ENCODE results near the gene C13orf46. TPM values are rescaled to one million over a fixed set of nuclear protein-coding genes. Genes with fewer than 3 reads are reported as not detected.

C13orf46 gene
- total and polyA plus RNA-seq, 2 experiments from 2014 or later = 0.20 to 0.23 TPM

GRCh38 chr13:113965383-113965874, 8.4 kb downstream of the C13orf46 start:
- H3K9me2 ChIP-seq (replicated peaks; ENCODE audit: insufficient read depth) = no peaks in the 10 kb centered on the region
- H3K27ac ChIP-seq = no peak overlapping the region
- H3K27me3 ChIP-seq = no peaks in the 10 kb centered on the region
- no peaks in the 10 kb centered on the region for H3K9me3 ChIP-seq (ENCODE audit: low read depth)
- H4K20me1 ChIP-seq (ENCODE audit: insufficient read depth, poor library complexity, severe bottlenecking) = no peaks in the 10 kb centered on the region
- WGBS (ENCODE audit: low lambda C conversion rate, missing lambda C conversion rate) = 96% methylated on average over 2 of the region's 2 CpGs
- no peak for DNase-seq (ENCODE audit: low spot score)
- H3K4me1 ChIP-seq (ENCODE audit: insufficient read depth) = no peaks in the 10 kb centered on the region
- no peaks in the 10 kb centered on the region for H3K36me3 ChIP-seq (replicated peaks; ENCODE audit: insufficient read depth, low read depth)
- TF ChIP-seq EZH2 (IDR thresholded peaks at IDR 0.05; ENCODE audit: borderline replicate concordance) (no peak), EZH2phosphoT487 (IDR thresholded peaks at IDR 0.05; ENCODE audit: low read depth, severe bottlenecking, unreplicated experiment) (no peak), CTCF (IDR thresholded peaks at IDR 0.05; ENCODE audit: poor library complexity) (no peak)
- no peak overlapping the region for H3K4me2 ChIP-seq
- no peak overlapping the region for H2AFZ ChIP-seq
- no peak overlapping the region for H3K4me3 ChIP-seq
- H3K79me2 ChIP-seq = no peaks in the 10 kb centered on the region

GRCh38 chr13:113964251-113964995, 9.5 kb downstream of the C13orf46 start:
- no peak overlapping the region for H2AFZ ChIP-seq
- no peaks in the 10 kb centered on the region for H4K20me1 ChIP-seq (ENCODE audit: insufficient read depth, poor library complexity, severe bottlenecking)
- no peaks in the 10 kb centered on the region for H3K27me3 ChIP-seq
- no peaks in the 10 kb centered on the region for H3K9me2 ChIP-seq (replicated peaks; ENCODE audit: insufficient read depth)
- H3K79me2 ChIP-seq = no peaks in the 10 kb centered on the region
- no peaks in the 10 kb centered on the region for H3K9me3 ChIP-seq (ENCODE audit: low read depth)
- no peak overlapping the region for H3K4me3 ChIP-seq
- no peak overlapping the region for H3K4me2 ChIP-seq
- no peak overlapping the region for H3K27ac ChIP-seq
- 87% methylated on average over 21 of the region's 21 CpGs for WGBS (ENCODE audit: low lambda C conversion rate, missing lambda C conversion rate)
- no peak for DNase-seq (ENCODE audit: low spot score)
- no peak for TF ChIP-seq EZH2 (IDR thresholded peaks at IDR 0.05; ENCODE audit: borderline replicate concordance)
- H3K4me1 ChIP-seq (ENCODE audit: insufficient read depth) = no peaks in the 10 kb centered on the region
- H3K36me3 ChIP-seq (replicated peaks; ENCODE audit: insufficient read depth, low read depth) = no peaks in the 10 kb centered on the region

- no peaks in the 10 kb centered on the region for H3K4me1 ChIP-seq (ENCODE audit: insufficient read depth)
- no peak overlapping the region for H3K4me3 ChIP-seq
- TF ChIP-seq CTCF (IDR thresholded peaks at IDR 0.05; ENCODE audit: poor library complexity) (no peak), EZH2phosphoT487 (IDR thresholded peaks at IDR 0.05; ENCODE audit: low read depth, severe bottlenecking, unreplicated experiment) (no peak), EZH2 (IDR thresholded peaks at IDR 0.05; ENCODE audit: borderline replicate concordance) (no peak)
- no peak overlapping the region for H3K27ac ChIP-seq
- no peaks in the 10 kb centered on the region for H4K20me1 ChIP-seq (ENCODE audit: insufficient read depth, poor library complexity, severe bottlenecking)
- no peaks in the 10 kb centered on the region for H3K9me3 ChIP-seq (ENCODE audit: low read depth)
- no peaks in the 10 kb centered on the region for H3K36me3 ChIP-seq (replicated peaks; ENCODE audit: insufficient read depth, low read depth)
- no peaks in the 10 kb centered on the region for H3K79me2 ChIP-seq
- H3K4me2 ChIP-seq = no peak overlapping the region
- H3K27me3 ChIP-seq = no peaks in the 10 kb centered on the region
- H2AFZ ChIP-seq = no peak overlapping the region
- WGBS (ENCODE audit: low lambda C conversion rate, missing lambda C conversion rate) = 87% methylated on average over 7 of the region's 16 CpGs
- no peak for DNase-seq (ENCODE audit: low spot score)
- no peaks in the 10 kb centered on the region for H3K9me2 ChIP-seq (replicated peaks; ENCODE audit: insufficient read depth)
Observed at GRCh38 chr13:113963376-113963775, 10.5 kb downstream of the C13orf46 start.

GRCh38 chr13:113962975-113963374, 10.9 kb downstream of the C13orf46 start:
- no peak overlapping the region for H3K27ac ChIP-seq
- no peak for TF ChIP-seq EZH2phosphoT487 (IDR thresholded peaks at IDR 0.05; ENCODE audit: low read depth, severe bottlenecking, unreplicated experiment)
- TF ChIP-seq EZH2 (IDR thresholded peaks at IDR 0.05; ENCODE audit: borderline replicate concordance) = no peak
- no peak for TF ChIP-seq CTCF (IDR thresholded peaks at IDR 0.05; ENCODE audit: poor library complexity)
- 92% methylated on average over 7 of the region's 17 CpGs for WGBS (ENCODE audit: low lambda C conversion rate, missing lambda C conversion rate)

More at GRCh38 chr13:113962975-113963374, 10.9 kb downstream of the C13orf46 start:
- H3K4me2 ChIP-seq = no peak overlapping the region
- DNase-seq (ENCODE audit: low spot score) = no peak
- no peaks in the 10 kb centered on the region for H4K20me1 ChIP-seq (ENCODE audit: insufficient read depth, poor library complexity, severe bottlenecking)
- H3K36me3 ChIP-seq (replicated peaks; ENCODE audit: insufficient read depth, low read depth) = no peaks in the 10 kb centered on the region
- no peaks in the 10 kb centered on the region for H3K9me2 ChIP-seq (replicated peaks; ENCODE audit: insufficient read depth)
- no peaks in the 10 kb centered on the region for H3K79me2 ChIP-seq
- no peaks in the 10 kb centered on the region for H3K4me1 ChIP-seq (ENCODE audit: insufficient read depth)
- H3K4me3 ChIP-seq = no peak overlapping the region
- no peaks in the 10 kb centered on the region for H3K9me3 ChIP-seq (ENCODE audit: low read depth)
- H2AFZ ChIP-seq = no peak overlapping the region
- no peaks in the 10 kb centered on the region for H3K27me3 ChIP-seq
